H1 (cell line): Measurements from ENCODE around the gene TFB1M. TPM values are rescaled to one million over a fixed set of nuclear protein-coding genes. Genes with fewer than 3 reads are reported as not detected.

ENCODE experiments used
- CBX5 ChIP-seq: fragments of 300-800, 300-1000 bp; sonication (generic); IDR thresholded peaks from 2 replicates; pipeline ENCODE4 v1.7.1; 2016; ENCODE audit warnings: antibody characterized with exemption, low read length, low read depth
- CHD1 ChIP-seq: IDR thresholded peaks from 2 replicates; pipeline ENCODE4 v1.6.1; 2012; ENCODE audit warnings: low read depth, low read length, improper control_type of control experiment
- CHD2 ChIP-seq: IDR thresholded peaks from 2 replicates; pipeline ENCODE4 v1.6.1; 2012; ENCODE audit warnings: low read length, improper control_type of control experiment
- CTBP2 ChIP-seq: IDR thresholded peaks from 2 replicates; pipeline ENCODE4 v1.7.0; 2011; ENCODE audit warnings: borderline replicate concordance, mild to moderate bottlenecking, moderate library complexity, mixed read lengths, low read length; ENCODE audit not compliant: insufficient read depth, insufficient read length
- EP300 ChIP-seq, 2 experiments: IDR thresholded peaks; 1 replicate in 1 of 2; 2 replicates in 1 of 2; pipeline ENCODE4 v1.6.1; 2011 to 2012; ENCODE audit warnings: low read depth in 2 of 2, low read length in 2 of 2, mild to moderate bottlenecking in 2 of 2, borderline replicate concordance in 1 of 2, inconsistent platforms in 1 of 2, moderate library complexity in 1 of 2
- FOSL1 ChIP-seq: IDR thresholded peaks from 2 replicates; pipeline ENCODE4 v1.6.1; 2011; ENCODE audit warnings: mild to moderate bottlenecking, low read depth, low read length, moderate library complexity; ENCODE audit not compliant: insufficient read depth
- HDAC6 ChIP-seq: IDR thresholded peaks from one replicate; pipeline ENCODE4 v1.7.1; 2012; ENCODE audit warnings: low read depth, mild to moderate bottlenecking, inconsistent platforms, low read length, moderate library complexity
- NANOG ChIP-seq: IDR thresholded peaks from 2 replicates; pipeline ENCODE4 v1.6.1; 2011; ENCODE audit warnings: low read length, low read depth, mild to moderate bottlenecking, inconsistent platforms; ENCODE audit not compliant: insufficient read depth, poor library complexity, severe bottlenecking
- polyA plus RNA-seq, 7 experiments: library from polyadenylated mRNA; depleted of rRNA in 3 of 7; stranded (reverse) in 5 of 7; unstranded in 2 of 7; fragments of >200 nt in 5 of 7; fragments of 200-250 nt in 2 of 7; gene quantifications; 1 replicate in 5 of 7; 2 replicates in 1 of 7; 4 replicates in 1 of 7; pipeline versions ENCODE4 v1.2.1 to v1.2.3, GENCODE V29; 2011 to 2013; ENCODE audit warnings: missing spikeins in 2 of 7, mixed read lengths in 2 of 7
- total RNA-seq: library from RNA; stranded (reverse); fragmentation: NEBNext Ultra II Directional; extraction: Animal tissue kit (Norgen Biotek cat#: 25700); gene quantifications from 2 replicates; pipeline ENCODE4 v1.2.1, GENCODE V29; 2021
- TF ChIP-seq, protein P1 (sequence below): fragments of 300-600 bp; sonication (generic); IDR thresholded peaks from 2 replicates; pipeline ENCODE4 v1.7.1; 2012; ENCODE audit warnings: low read length, moderate library complexity, mild to moderate bottlenecking, inconsistent platforms; ENCODE audit not compliant: insufficient replicate concordance
- TF ChIP-seq, protein P2 (sequence below): IDR thresholded peaks from 2 replicates; pipeline ENCODE4 v1.6.1; 2012; ENCODE audit warnings: inconsistent platforms

The TFB1M gene
- total and polyA plus RNA-seq, 2 of the 8 experiments (the other 6 are each of a cell fraction or from before 2014, with no cell fraction given): 28.2 to 49.4 TPM

DNA sequence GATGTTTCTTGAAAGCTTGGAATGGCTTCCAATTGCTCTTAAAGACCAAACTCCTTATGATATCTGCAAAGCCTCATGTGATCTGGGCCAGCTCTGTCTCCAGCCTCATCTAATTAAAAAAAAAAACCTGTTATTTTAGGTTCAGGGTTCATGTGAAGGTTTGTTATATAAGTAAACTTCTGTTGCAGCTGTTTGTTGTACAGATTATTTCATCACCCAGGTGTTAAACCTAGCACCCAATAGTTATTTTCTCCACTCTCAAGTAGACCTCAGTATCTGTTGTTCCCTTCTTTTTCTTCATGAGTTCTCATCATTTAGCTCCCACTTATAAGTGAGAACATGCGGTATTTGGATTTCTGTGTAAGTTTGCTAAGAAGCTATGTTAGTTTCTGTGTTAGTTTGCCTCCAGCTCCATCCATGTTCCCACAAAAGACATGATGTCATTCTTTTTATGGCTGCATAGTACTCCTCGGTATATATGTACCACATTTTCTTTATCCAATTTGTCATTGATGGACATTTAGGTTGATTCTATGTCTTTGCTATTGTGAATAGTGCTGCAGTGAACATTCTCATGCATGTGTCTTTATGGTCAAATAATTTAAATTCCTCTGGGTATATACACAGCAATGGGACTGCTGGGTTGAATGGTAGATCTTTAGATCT is 30.2 kb upstream of the TFB1M start (continued):
- TF ChIP-seq, protein P1, sequence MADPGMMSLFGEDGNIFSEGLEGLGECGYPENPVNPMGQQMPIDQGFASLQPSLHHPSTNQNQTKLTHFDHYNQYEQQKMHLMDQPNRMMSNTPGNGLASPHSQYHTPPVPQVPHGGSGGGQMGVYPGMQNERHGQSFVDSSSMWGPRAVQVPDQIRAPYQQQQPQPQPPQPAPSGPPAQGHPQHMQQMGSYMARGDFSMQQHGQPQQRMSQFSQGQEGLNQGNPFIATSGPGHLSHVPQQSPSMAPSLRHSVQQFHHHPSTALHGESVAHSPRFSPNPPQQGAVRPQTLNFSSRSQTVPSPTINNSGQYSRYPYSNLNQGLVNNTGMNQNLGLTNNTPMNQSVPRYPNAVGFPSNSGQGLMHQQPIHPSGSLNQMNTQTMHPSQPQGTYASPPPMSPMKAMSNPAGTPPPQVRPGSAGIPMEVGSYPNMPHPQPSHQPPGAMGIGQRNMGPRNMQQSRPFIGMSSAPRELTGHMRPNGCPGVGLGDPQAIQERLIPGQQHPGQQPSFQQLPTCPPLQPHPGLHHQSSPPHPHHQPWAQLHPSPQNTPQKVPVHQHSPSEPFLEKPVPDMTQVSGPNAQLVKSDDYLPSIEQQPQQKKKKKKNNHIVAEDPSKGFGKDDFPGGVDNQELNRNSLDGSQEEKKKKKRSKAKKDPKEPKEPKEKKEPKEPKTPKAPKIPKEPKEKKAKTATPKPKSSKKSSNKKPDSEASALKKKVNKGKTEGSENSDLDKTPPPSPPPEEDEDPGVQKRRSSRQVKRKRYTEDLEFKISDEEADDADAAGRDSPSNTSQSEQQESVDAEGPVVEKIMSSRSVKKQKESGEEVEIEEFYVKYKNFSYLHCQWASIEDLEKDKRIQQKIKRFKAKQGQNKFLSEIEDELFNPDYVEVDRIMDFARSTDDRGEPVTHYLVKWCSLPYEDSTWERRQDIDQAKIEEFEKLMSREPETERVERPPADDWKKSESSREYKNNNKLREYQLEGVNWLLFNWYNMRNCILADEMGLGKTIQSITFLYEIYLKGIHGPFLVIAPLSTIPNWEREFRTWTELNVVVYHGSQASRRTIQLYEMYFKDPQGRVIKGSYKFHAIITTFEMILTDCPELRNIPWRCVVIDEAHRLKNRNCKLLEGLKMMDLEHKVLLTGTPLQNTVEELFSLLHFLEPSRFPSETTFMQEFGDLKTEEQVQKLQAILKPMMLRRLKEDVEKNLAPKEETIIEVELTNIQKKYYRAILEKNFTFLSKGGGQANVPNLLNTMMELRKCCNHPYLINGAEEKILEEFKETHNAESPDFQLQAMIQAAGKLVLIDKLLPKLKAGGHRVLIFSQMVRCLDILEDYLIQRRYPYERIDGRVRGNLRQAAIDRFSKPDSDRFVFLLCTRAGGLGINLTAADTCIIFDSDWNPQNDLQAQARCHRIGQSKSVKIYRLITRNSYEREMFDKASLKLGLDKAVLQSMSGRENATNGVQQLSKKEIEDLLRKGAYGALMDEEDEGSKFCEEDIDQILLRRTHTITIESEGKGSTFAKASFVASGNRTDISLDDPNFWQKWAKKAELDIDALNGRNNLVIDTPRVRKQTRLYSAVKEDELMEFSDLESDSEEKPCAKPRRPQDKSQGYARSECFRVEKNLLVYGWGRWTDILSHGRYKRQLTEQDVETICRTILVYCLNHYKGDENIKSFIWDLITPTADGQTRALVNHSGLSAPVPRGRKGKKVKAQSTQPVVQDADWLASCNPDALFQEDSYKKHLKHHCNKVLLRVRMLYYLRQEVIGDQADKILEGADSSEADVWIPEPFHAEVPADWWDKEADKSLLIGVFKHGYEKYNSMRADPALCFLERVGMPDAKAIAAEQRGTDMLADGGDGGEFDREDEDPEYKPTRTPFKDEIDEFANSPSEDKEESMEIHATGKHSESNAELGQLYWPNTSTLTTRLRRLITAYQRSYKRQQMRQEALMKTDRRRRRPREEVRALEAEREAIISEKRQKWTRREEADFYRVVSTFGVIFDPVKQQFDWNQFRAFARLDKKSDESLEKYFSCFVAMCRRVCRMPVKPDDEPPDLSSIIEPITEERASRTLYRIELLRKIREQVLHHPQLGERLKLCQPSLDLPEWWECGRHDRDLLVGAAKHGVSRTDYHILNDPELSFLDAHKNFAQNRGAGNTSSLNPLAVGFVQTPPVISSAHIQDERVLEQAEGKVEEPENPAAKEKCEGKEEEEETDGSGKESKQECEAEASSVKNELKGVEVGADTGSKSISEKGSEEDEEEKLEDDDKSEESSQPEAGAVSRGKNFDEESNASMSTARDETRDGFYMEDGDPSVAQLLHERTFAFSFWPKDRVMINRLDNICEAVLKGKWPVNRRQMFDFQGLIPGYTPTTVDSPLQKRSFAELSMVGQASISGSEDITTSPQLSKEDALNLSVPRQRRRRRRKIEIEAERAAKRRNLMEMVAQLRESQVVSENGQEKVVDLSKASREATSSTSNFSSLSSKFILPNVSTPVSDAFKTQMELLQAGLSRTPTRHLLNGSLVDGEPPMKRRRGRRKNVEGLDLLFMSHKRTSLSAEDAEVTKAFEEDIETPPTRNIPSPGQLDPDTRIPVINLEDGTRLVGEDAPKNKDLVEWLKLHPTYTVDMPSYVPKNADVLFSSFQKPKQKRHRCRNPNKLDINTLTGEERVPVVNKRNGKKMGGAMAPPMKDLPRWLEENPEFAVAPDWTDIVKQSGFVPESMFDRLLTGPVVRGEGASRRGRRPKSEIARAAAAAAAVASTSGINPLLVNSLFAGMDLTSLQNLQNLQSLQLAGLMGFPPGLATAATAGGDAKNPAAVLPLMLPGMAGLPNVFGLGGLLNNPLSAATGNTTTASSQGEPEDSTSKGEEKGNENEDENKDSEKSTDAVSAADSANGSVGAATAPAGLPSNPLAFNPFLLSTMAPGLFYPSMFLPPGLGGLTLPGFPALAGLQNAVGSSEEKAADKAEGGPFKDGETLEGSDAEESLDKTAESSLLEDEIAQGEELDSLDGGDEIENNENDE: no peak
- TF ChIP-seq CBX5: no peak
- TF ChIP-seq, protein P2, sequence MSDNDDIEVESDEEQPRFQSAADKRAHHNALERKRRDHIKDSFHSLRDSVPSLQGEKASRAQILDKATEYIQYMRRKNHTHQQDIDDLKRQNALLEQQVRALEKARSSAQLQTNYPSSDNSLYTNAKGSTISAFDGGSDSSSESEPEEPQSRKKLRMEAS: no peak
- TF ChIP-seq CTBP2: no peak
- no peak for TF ChIP-seq HDAC6
- TF ChIP-seq CHD2: no peak
- TF ChIP-seq FOSL1: no peak
- no peak for TF ChIP-seq NANOG
- TF ChIP-seq EP300 (IDR thresholded peaks at IDR 0.05; ENCODE audit: borderline replicate concordance in 1 of 2, low read depth in 2 of 2, low read length in 2 of 2): no peak
- no peak for TF ChIP-seq CHD1
